Type B pancreatic cell (in vitro differentiated cells): ENCODE results near the gene HIVEP2. TPM values are rescaled to one million over a fixed set of nuclear protein-coding genes. Genes with fewer than 3 reads are reported as not detected.
A peak's percentile ranks its signal among the peaks of the same experiment; 100 is the strongest.

Source experiments
- DNase-seq: peaks from one replicate; pipeline ENCODE4 v3.0.0; 2021; ENCODE audit warnings: mixed read lengths; ENCODE audit not compliant: unreplicated experiment; ENCODE audit errors: extremely low spot score
- H3K27ac Mint-ChIP-seq: 2 replicates; pipeline ENCODE4 v1.8.0; 2021; ENCODE audit warnings: mild to moderate bottlenecking, mixed read lengths
- H3K27me3 Mint-ChIP-seq: 2 replicates; pipeline ENCODE4 v1.8.0; 2021; ENCODE audit warnings: mixed read lengths
- H3K36me3 Mint-ChIP-seq: 2 replicates; pipeline ENCODE4 v1.8.0; 2021; ENCODE audit warnings: mixed read lengths
- H3K4me1 Mint-ChIP-seq: one replicate; pipeline ENCODE4 v1.8.0; 2021; ENCODE audit warnings: mixed read lengths; ENCODE audit not compliant: unreplicated experiment
- H3K4me3 Mint-ChIP-seq: 2 replicates; pipeline ENCODE4 v1.8.0; 2021; ENCODE audit warnings: mild to moderate bottlenecking, mixed read lengths
- H3K9me3 Mint-ChIP-seq: 2 replicates; pipeline ENCODE4 v1.8.0; 2021; ENCODE audit warnings: mixed read lengths
- CTCF ChIP-seq: fragments of 200-600 bp; sonication (generic); conservative IDR thresholded peaks from 2 replicates; pipeline ENCODE4 v1.5.0; 2021; ENCODE audit warnings: antibody characterized with exemption, mild to moderate bottlenecking
- total RNA-seq: library from RNA; stranded (reverse); gene quantifications from 2 replicates; pipeline ENCODE4 v1.2.1, GENCODE V29; 2021; ENCODE audit warnings: low replicate concordance

The HIVEP2 gene
- total RNA-seq, 1 donor from 2014 or later: 12.3 TPM

DNA sequence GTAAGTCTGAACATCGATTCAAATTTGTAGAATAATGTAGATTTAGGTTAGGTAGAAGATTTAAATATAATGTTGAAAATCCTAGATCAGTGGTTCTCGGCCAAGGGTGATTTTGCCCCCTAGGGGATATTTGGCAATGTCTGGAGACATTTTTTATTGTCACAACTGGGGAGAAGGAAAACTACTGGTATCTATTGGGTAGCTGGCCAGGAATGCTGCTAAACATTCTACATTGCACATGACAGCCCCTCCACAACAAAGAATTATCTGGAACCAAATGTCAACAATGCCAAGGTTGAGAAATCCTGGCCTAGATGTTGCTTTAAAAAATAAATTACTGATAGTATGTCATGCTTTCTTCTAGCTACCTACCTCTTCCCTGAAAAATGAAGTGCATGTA, 76.1 kb downstream of the HIVEP2 start:
- DNase-seq: no peak
- no peaks in the 10 kb centered on the region for H3K36me3 Mint-ChIP-seq
- H3K4me1 Mint-ChIP-seq: peaks cover 16% of the 10 kb centered on the region
- H3K9me3 Mint-ChIP-seq: peaks cover 6% of the 10 kb centered on the region
- H3K27me3 Mint-ChIP-seq: no peaks in the 10 kb centered on the region
- H3K4me3 Mint-ChIP-seq: peak overlapping the region; percentile 9
- TF ChIP-seq CTCF: peak; percentile 22
- no peak overlapping the region for H3K27ac Mint-ChIP-seq

- Mint-ChIP-seq H3K4me1 (peaks cover 19% of the 10 kb centered on the region), H3K27me3 (no peaks in the 10 kb centered on the region), H3K36me3 (no peaks in the 10 kb centered on the region), H3K9me3 (peaks cover 6% of the 10 kb centered on the region), H3K4me3 (peak overlapping the region; percentile 12), H3K27ac (peak overlapping the region; percentile 27)
- no peak for DNase-seq
- no peak for TF ChIP-seq CTCF
Measured at GRCh38 chr6:142867988-142868812, 76.8 kb downstream of the HIVEP2 start.

- Mint-ChIP-seq H3K27ac (peak overlapping the region; percentile 35), H3K9me3 (peaks cover 6% of the 10 kb centered on the region), H3K27me3 (no peaks in the 10 kb centered on the region), H3K4me3 (no peak overlapping the region), H3K4me1 (peaks cover 19% of the 10 kb centered on the region), H3K36me3 (no peaks in the 10 kb centered on the region)
- no peak for TF ChIP-seq CTCF
- DNase-seq: no peak
Measured at GRCh38 chr6:142867355-142867801, 77.6 kb downstream of the HIVEP2 start.

DNA sequence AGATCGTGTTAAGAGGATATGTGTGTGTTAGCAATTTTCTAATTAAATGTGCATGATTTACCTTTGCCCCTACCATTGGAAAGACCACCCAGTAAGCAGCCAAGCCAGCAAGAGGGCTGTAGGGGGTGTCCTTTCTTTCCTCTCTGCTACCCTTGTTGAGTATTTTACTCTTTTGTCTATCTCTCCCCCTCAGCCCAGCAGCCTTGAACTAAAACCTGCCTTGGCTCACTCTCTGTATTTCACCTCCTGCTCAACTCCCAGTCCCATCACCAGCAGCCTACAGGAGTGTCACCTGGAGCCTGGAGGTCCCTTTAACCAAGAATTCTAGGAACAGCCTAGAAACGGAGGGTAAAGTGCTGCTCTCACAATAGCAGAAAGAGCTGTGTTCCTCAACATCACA, 81.0 kb downstream of the HIVEP2 start:
- H3K27ac Mint-ChIP-seq: no peak overlapping the region

DNA sequence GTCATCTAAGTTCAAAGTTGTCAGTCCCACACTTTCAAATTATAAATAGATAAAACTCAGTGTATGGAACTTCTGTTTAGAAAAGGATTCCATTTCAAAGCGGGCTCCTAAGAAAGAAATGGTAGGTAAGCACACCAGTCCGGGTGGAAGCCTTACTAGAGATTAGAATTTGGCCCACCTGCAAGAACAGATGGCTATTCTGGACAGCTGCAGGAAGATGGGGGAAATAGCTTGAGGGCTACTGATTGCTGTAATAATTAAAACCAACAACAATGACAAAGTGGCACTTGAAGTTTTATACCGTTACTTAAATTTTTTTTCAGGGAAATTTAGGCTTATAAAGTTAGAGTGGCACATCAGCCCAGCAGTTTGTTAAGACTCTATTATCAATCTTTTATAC, 83.3 kb downstream of the HIVEP2 start:
- no peak overlapping the region for H3K27ac Mint-ChIP-seq
- H3K36me3 Mint-ChIP-seq: peaks cover 3% of the 10 kb centered on the region

More for the DNA sequence above, 81.0 kb downstream of the HIVEP2 start:
- H3K27me3 Mint-ChIP-seq: no peaks in the 10 kb centered on the region
- no peak overlapping the region for H3K4me3 Mint-ChIP-seq
- TF ChIP-seq CTCF: no peak
- peaks cover 12% of the 10 kb centered on the region for H3K4me1 Mint-ChIP-seq
- no peaks in the 10 kb centered on the region for H3K36me3 Mint-ChIP-seq
- DNase-seq: no peak
- H3K9me3 Mint-ChIP-seq: no peaks in the 10 kb centered on the region

More for the DNA sequence above, 83.3 kb downstream of the HIVEP2 start:
- H3K27me3 Mint-ChIP-seq: no peaks in the 10 kb centered on the region
- no peak overlapping the region for H3K4me3 Mint-ChIP-seq
- no peak for TF ChIP-seq CTCF
- peaks cover 19% of the 10 kb centered on the region for H3K4me1 Mint-ChIP-seq
- no peak for DNase-seq
- no peaks in the 10 kb centered on the region for H3K9me3 Mint-ChIP-seq
